ENCODE measurements around the gene HIVEP3. TPM values are rescaled to one million over a fixed set of nuclear protein-coding genes. Genes with fewer than 3 reads are reported as not detected.

The HIVEP3 gene
- polyA plus RNA-seq, 1 donor (not counting 4 experiments of a cell fraction or from before 2014, with no cell fraction given) = 1.1 TPM

- Histone ChIP-seq H3K4me2 (ENCODE audit: control insufficient read depth, extremely low read depth, insufficient read depth, low read depth, low read length) (no peak overlapping the region), H3K9ac (ENCODE audit: control insufficient read depth, extremely low read depth, insufficient read depth, low read length) (no peak overlapping the region), H3K27ac (ENCODE audit: control insufficient read depth, insufficient read depth, low read length) (no peak overlapping the region), H2AFZ (ENCODE audit: control insufficient read depth, low read length) (no peak overlapping the region), H3K4me3 (ENCODE audit: control insufficient read depth in 2 of 3, extremely low read depth in 1 of 3, insufficient read depth in 2 of 3, low read depth in 1 of 3, low read length in 3 of 3) (no peak overlapping the region), H3K4me1 (ENCODE audit: control insufficient read depth, extremely low read depth, insufficient read depth, low read length) (peaks cover 8% of the 10 kb centered on the region), H3K36me3 (ENCODE audit: control insufficient read depth in 2 of 2, extremely low read depth in 1 of 2, insufficient read depth in 2 of 2, low read length in 2 of 2) (no peaks in the 10 kb centered on the region), H3K79me2 (ENCODE audit: control insufficient read depth, insufficient read depth, low read length) (no peaks in the 10 kb centered on the region), H4K20me1 (ENCODE audit: control insufficient read depth, extremely low read depth, insufficient read depth, low read length) (no peaks in the 10 kb centered on the region), H3K9me3 (ENCODE audit: control insufficient read depth, low read depth, low read length) (no peaks in the 10 kb centered on the region), H3K9me1 (ENCODE audit: control insufficient read depth, extremely low read depth, insufficient read depth, low read length) (no peaks in the 10 kb centered on the region), H3K27me3 (ENCODE audit: control insufficient read depth, extremely low read depth, insufficient read depth, low read length) (no peaks in the 10 kb centered on the region)
- dilution Hi-C loops (cut with MboI; ENCODE audit: extremely low pct_ligation_motif_present, low sequenced_read_pairs) = no loop called here
- DNase-seq (ENCODE audit: low read depth, low spot score) = no peak
- no peak for FAIRE-seq
- TF ChIP-seq EZH2 (IDR thresholded peaks at IDR 0.05; ENCODE audit: low read length) = no peak
Observed at GRCh38 chr1:41640141-41640751, 278.5 kb downstream of the HIVEP3 start.

GRCh38 chr1:41639332-41639936, 279.3 kb downstream of the HIVEP3 start:
- TF ChIP-seq CTCF (optimal IDR thresholded peaks at IDR 0.05 in 1 of 3, IDR thresholded peaks at IDR 0.05 in 1 of 3, conservative IDR thresholded peaks at IDR 0.05 in 1 of 3; ENCODE audit: extremely low read depth in 1 of 3, insufficient read depth in 2 of 3, low read length in 3 of 3) (no peak), EZH2 (IDR thresholded peaks at IDR 0.05; ENCODE audit: low read length) (no peak)
- no peaks in the 10 kb centered on the region for H3K9me3 ChIP-seq (ENCODE audit: control insufficient read depth, low read depth, low read length)
- H3K36me3 ChIP-seq (ENCODE audit: control insufficient read depth in 2 of 2, extremely low read depth in 1 of 2, insufficient read depth in 2 of 2, low read length in 2 of 2) = no peaks in the 10 kb centered on the region
- peak overlapping the region; percentile 38 for H3K4me2 ChIP-seq (ENCODE audit: control insufficient read depth, extremely low read depth, insufficient read depth, low read depth, low read length)
- H2AFZ ChIP-seq (ENCODE audit: control insufficient read depth, low read length) = no peak overlapping the region
- FAIRE-seq (peak; percentile 84), DNase-seq (ENCODE audit: low read depth, low spot score) (peak; percentile 40)
- no peak overlapping the region for H3K27ac ChIP-seq (ENCODE audit: control insufficient read depth, insufficient read depth, low read length)
- H3K9ac ChIP-seq (ENCODE audit: control insufficient read depth, extremely low read depth, insufficient read depth, low read length) = no peak overlapping the region
- no peaks in the 10 kb centered on the region for H3K79me2 ChIP-seq (ENCODE audit: control insufficient read depth, insufficient read depth, low read length)
- peaks cover 8% of the 10 kb centered on the region for H3K4me1 ChIP-seq (ENCODE audit: control insufficient read depth, extremely low read depth, insufficient read depth, low read length)
- H4K20me1 ChIP-seq (ENCODE audit: control insufficient read depth, extremely low read depth, insufficient read depth, low read length) = no peaks in the 10 kb centered on the region
- dilution Hi-C loops (cut with MboI; ENCODE audit: extremely low pct_ligation_motif_present, low sequenced_read_pairs) = no loop called here
- H3K4me3 ChIP-seq (ENCODE audit: control insufficient read depth in 2 of 3, extremely low read depth in 1 of 3, insufficient read depth in 2 of 3, low read depth in 1 of 3, low read length in 3 of 3) = no peak overlapping the region
- H3K9me1 ChIP-seq (ENCODE audit: control insufficient read depth, extremely low read depth, insufficient read depth, low read length) = no peaks in the 10 kb centered on the region
- H3K27me3 ChIP-seq (ENCODE audit: control insufficient read depth, extremely low read depth, insufficient read depth, low read length) = no peaks in the 10 kb centered on the region

Measured in keratinocyte (primary cell).